Esophagus squamous epithelium (tissue), 4 donors: ENCODE data around the gene DROSHA.

Experiments used
- CTCF ChIP-seq, 6 experiments: fragments of 450-650 bp in 4 of 6; fragments of 200-600 bp in 2 of 6; sonication (generic) in 2 of 6; IDR thresholded peaks; one replicate each; pipeline ENCODE4 v1.5.1; 2016 to 2019; ENCODE audit warnings: antibody characterized with exemption in 6 of 6, mild to moderate bottlenecking in 4 of 6, moderate library complexity in 4 of 6
- POLR2A ChIP-seq, 4 donors: fragments of 450-650 bp; IDR thresholded peaks; one replicate each; pipeline ENCODE4 v1.6.1; 2017; ENCODE audit warnings: antibody characterized with exemption in 4 of 4, mild to moderate bottlenecking in 4 of 4, moderate library complexity in 3 of 4

GRCh38 chr5:31476738-31477141 is 55.2 kb downstream of the DROSHA start:
- TF ChIP-seq CTCF (IDR thresholded peaks at IDR 0.05) (no peak), POLR2A (IDR thresholded peaks at IDR 0.05) (no peak)
